Stimulated activated CD8-positive, alpha-beta memory T cell treated with anti-CD3 and anti-CD28 coated beads, Interleukin-4, amount 100 ng/mL, for 24 hours (primary cell): ENCODE results near the gene FHAD1.

Experiments used
- DNase-seq: peaks from one replicate; pipeline ENCODE4 v3.0.0-alpha.2; 2020; ENCODE audit warnings: low read depth

Gene FHAD1

DNA sequence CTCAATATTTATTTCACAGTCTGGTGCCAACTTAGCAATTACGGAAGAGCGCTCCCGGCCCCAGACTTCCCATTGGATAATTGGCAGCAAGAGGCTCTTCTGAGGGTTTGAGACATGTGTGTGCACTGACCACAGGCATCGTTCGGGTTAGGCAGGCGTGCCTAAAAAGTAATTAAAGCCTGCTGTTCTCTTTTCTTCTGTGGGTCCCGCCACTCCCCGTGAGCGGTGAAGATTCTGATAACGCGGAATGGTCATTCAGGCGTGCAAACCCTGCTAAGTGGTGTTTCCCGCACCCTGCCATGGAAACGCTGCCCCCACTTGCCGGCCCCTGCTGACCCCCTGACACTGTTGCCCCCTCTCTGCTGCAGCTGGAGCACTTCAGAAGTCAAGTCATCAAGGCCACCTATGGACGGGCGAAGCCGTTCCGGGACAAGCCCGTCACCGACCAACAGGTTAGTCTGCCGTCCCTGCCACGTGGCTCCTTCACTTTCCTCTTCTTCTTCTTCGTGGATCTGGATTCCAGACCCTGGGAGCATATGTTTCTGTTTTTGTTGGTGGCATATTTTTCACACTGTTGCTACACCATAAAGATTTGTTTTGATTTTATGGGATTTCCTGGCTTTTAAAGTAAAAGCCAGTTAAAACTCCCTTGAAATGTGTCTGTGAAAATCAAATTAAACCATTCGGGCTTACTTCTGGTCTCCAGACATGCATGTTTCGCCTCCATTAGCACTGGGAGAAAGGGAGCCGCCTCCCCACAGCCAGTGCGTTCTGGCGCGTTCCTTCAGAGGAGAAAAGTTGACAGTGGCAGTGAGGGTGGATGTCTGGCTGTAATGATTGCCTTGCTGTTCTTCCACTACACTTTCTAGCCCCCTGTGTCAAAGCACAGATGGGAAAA is 79.9 kb downstream of the FHAD1 start:
- no peak for DNase-seq

DNA sequence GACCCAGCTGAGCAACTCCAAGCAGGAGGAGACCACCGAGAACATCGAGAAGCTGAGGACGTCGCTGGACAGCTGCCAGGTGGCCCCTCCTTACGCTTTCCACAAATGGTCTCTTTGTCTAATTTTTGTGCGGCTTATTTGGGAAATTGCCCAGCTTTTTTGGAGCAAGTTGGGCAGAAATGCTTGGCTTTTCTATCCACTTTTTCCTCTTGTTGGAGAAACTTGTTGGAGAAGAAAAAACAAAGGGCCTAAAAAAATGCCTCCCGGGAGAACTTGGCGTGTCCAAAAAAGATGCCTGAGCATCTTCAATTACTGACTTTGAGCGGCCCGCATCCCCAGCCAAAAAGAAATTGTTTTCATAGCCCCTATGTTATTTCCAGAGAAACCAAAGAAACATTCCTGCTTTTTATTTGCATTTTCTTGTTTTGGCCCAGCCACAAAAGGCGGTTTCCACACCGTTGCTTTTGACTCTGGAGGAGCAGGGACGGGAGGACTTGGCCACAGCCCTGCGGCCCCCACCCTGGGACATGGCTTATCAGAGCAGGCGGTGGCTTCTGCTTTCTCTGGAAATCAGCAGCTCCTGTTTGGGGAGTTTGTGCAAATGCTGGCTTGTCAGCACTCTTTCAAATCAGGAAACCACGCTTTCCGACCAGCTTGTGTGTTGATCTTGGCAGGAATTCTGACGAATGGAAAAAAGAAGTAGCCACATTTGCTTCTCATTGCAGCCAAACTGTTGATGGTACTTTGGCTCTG is 81.5 kb downstream of the FHAD1 start:
- DNase-seq = no peak

DNA sequence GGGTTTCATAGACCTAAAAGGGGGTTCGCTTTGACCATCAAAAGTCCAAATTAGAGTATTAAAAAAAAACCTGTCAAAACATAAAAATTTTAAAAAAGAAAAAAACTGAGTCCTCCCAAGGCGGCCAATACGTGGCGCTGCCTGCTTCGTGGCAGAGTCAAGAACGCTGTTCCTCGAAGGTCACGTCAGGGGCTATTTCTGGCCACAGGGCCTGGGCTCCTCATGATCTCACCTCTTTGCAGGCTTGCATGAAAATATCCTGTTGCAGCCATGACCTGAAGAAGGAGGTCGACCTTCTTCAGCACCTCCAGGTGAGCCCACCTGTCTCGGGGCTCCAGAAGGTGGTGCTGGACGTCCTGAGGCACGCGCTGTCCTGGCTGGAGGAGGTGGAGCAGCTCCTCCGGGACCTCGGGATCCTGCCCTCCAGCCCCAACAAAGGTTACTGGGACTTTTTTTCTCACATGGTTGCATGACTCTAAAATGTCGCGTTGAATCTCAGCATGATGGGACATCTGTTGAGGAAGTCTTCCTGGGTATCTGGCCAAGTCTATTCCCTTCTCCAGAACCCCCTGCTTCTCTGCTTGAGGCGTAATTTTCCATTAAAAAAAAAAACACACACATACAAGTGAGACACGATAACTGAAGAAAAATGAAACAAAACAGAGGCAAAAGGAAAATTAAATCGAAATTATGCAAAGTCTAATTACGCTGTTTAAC is 82.2 kb downstream of the FHAD1 start:
- DNase-seq = no peak

- DNase-seq = no peak
Observed at GRCh38 chr1:15330028-15330427, 83.0 kb downstream of the FHAD1 start.

GRCh38 chr1:15331180-15331579 is 84.2 kb downstream of the FHAD1 start:
- no peak for DNase-seq

GRCh38 chr1:15331734-15332133 is 84.7 kb downstream of the FHAD1 start:
- DNase-seq = no peak

- DNase-seq = no peak
Observed at GRCh38 chr1:15332525-15332924, 85.5 kb downstream of the FHAD1 start.

DNA sequence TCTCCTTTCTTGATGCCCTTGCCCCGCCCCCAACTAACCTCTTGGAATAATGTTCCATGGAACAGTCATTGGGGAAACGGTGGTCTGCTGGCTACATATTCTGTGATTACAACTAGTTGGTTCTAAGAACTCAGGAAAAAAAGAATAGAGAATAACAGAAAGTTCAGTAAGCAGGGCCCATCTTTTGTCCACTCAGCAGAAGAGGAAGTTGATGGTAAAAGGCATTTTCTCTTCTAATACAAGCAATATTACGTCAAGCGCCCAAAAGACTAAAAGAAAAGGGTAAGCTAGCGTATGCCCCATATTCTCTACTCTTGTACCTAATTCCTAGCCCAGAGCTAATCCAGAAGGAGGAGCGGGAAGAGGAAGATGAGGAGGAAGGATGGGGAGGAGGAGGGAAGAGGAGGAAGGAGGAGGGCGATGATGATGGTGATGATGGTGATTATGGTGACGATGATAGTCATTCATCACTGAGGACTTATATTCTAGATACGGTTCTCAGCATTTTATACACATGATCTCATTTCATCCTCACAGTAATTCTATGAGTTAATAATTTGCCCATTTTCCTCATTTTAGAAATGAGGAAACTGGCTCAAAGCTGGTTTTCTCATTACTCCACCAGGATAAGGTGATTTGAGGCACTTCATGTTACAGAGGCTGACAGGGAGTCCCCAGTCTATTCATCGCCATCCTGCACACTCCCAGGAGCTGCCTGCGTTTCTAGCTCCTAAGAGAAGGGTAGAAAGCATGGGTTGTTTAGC is 86.1 kb downstream of the FHAD1 start:
- no peak for DNase-seq

DNA sequence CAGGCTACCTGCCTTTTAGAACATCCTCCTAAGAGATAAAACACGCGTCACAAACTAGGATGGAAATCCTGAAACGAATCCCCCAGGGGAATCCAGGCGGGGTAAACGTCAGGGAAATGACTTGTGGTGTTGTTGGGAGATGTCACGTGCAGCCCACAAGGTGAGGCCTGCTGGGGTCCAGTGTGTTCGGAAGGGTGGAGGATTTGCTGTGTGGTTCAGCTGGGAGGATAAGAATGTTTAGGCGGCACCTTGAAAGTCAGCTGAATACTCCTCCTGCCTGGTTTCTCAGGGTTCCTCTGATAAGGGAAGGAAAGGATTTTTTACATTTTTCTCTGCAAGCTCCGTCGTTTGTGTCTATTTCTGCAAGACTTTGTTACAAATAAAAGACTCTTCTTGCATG is 88.0 kb downstream of the FHAD1 start:
- no peak for DNase-seq

- no peak for DNase-seq
Observed at GRCh38 chr1:15336866-15337265, 89.8 kb downstream of the FHAD1 start.

DNA sequence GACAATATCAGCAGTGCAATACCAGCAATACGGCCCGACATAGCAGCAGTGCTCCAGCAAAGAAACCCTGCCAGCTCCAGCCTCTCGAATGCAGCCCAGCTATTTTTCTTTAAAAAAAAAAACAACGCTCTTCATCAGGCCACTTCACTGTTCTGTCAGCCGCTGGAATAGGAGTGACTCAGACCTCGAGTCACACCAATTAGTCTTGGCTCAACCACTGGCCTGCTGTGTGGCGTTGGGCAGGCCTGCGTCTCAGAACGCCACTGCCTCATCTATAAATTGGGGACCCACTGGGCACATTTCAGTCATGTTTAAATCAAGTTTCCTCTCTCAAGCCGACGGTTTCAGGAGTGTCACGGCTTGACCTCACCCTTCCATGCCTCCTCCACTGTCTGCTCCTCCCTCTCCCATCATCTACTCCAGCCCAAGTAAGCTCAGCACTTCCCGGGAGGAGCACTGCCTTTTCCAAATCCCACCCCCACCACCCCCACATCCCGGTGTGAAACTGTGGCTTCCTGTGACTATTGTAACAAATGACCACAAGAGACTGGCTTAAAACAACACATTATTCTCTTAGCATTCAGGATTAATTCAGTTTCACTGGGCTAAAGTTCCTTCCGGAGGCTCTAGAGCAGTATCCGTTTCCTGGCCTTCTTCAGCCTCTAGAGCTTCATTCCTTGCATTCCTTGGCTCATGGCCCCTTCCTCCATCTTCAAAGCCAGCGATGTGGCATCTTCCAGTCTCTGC is 90.8 kb downstream of the FHAD1 start:
- no peak for DNase-seq

DNA sequence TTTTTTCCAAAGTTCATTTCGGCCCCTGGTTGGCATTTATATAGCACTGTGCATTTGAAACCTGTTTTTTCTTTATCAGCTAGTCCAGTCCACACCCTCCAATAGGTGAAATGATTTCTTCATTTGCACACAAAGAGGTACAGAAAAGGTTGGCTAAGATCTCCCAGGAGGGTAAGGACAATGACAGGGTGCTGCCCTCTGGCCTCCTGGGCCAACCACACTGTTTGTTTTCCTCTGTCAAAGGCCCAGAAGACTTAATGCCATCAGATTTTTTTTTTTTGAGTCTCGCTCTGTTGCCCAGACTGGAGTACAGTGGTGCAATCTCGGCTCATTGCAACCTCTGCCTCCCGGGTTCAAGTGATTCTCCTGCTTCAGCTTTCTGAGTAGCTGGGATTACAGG is 92.5 kb downstream of the FHAD1 start:
- no peak for DNase-seq

GRCh38 chr1:15341228-15341627 is 94.2 kb downstream of the FHAD1 start:
- DNase-seq = no peak

DNA sequence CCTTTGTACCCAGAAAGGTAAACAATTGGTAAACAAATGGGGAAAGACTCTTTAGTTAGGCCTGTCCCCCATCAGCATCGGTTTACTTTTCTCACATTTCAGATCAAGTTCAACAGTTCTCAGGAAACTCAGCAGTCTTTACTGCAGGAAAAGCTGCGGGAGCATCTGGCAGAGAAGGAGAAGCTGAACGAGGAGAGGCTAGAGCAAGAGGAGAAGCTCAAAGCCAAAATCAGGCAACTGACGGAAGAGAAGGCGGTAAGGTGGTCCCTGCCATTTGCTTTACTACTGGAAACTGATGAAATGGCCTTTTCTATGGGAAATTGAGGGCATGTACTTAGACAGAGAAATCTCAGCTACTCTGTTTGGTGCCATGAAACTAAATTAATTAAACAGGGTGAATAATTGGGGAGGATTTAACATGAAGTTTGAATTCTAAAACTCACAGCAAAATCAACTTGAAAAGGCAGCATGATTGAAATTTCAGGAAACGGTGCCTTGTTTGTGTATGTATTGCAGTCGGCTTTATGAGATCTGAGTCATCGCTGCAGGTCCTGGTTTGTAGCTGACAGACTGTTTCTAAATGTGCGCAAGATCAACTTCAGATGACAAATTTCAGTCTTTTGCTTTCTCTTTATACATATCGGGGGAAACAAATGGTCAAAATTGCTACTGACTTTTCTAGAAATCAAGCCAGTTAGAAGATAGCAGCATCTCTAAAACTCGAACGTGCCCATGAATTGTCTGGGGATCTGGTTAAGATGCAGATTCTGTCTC is 94.8 kb downstream of the FHAD1 start:
- DNase-seq = no peak

DNA sequence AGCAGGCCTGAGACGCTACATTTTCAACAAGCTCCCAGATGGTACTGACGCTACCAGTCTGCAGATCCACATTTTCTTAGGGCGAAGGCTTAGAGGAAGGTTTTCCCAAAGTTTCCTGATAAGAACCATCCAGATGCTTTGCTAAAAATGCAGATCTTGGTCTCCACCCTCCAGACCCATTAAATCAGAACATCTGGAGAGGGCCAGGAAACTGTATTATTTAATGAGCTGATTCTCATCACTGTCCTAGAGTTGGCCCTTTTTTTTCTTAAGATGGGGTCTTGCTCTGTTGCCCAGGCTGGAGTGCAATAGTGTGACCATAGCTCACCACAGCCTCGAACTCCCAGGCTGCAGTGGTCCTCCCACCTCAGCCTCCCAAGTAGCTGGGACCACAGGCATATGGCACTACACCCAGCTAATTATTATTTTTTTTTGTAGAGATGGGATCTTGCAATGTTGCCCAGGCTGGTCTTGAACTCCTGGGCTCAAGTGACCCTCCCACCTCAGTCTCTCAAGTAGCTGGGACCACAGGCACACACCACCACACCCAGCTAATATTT is 95.5 kb downstream of the FHAD1 start:
- DNase-seq = no peak

- no peak for DNase-seq
Observed at GRCh38 chr1:15343099-15343498, 96.1 kb downstream of the FHAD1 start.

DNA sequence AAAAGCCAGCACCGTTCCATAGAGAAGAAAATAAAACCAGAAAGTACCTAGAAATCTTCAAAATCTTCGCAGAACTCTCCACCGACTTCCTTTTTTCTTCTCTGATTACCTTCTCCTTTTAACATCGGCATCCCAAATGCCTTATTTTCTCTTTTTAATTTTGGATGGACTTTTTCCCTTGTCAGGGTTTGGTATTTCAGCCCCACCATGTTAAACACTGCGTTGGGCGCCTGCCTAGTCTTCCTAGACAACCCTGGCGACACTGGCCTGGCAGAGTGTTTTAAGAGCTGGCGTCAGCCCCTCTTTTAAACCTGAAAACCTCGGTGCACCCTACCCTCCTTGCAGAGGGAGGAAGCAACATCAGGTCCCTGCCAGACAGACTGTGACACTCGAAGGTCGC is 96.7 kb downstream of the FHAD1 start:
- DNase-seq = no peak

DNA sequence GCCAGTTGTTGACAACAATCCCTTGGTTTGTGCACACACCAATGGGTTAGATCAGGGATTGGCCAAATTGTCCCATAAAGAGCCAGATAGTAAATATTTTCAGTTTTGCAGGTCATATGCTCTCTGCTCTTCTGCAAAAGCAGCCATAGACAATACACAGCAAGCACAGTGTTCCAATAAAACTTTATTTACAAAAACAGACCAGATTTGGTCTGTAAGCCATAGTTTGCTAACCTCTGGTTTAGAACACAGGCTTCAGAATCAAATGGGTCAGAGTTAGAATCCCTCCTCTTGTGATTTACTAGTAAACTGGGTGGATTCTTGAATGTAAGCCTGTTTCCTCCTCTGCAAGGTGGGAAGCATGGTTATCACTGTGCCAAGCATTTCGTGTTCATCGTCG is 97.4 kb downstream of the FHAD1 start:
- DNase-seq = no peak

DNA sequence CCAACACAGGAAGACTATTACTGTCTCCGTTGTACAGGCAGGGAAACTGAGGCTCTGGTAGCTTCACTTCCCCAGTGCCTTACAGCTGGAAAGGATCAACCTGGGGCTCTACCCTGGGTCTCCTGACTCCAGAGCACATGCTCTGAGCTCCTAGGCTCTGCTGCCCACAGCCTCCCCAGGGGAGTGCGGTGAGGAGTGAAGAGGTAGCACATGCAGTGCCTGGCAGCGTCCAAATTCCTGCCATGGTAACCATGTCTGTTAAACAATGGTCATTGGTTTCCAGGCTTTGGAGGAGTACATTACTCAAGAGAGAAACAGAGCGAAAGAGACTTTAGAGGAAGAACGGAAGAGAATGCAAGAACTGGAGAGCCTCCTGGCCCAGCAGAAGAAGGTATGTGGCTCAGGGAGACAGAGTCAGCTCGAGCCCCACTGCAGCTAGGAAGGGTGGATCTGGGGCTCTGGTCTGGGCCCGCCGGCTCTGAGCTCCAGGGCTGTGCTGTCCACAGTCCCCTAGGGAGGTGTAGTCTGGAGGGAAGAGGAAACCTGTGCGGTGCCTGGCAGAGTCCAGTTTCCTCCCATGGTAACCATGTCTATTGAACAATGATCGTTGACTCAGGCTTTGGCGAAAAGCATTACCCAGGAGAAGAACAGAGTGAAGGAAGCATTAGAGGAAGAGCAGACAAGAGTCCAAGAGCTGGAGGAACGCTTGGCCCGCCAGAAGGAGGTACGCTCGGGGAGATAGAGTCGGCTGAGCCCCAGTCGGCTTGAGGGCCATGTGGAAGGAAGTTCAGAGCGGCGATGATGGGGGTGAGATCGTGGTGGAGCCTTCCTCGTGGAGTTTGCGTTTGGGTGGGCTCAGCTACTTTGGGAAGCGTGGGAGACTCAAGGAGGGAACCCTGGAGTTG is 98.0 kb downstream of the FHAD1 start:
- no peak for DNase-seq
